Osteoblast (primary cell): ENCODE results near the gene CCDC107. TPM values are rescaled to one million over a fixed set of nuclear protein-coding genes. Genes with fewer than 3 reads are reported as not detected.

Source experiments
- DNase-seq: peaks from one replicate; pipeline ENCODE4 v3.0.0; 2011; ENCODE audit warnings: low spot score, mixed read lengths; ENCODE audit not compliant: insufficient read length; ENCODE audit errors: missing footprints
- H2AFZ ChIP-seq: 2 replicates; pipeline ENCODE4 v1.6.0; 2011; ENCODE audit warnings: mild to moderate bottlenecking, low read length
- H3K27ac ChIP-seq: 2 replicates; pipeline ENCODE4 v1.5.1; 2011; ENCODE audit warnings: mild to moderate bottlenecking, low read depth, low read length, moderate library complexity
- H3K27me3 ChIP-seq: 2 replicates; pipeline ENCODE4 v1.6.0; 2012; ENCODE audit warnings: mild to moderate bottlenecking, control low read depth, inconsistent platforms, low read length, moderate library complexity; ENCODE audit not compliant: insufficient read depth
- H3K36me3 ChIP-seq: 2 replicates; pipeline ENCODE4 v1.5.1; 2011; ENCODE audit warnings: mild to moderate bottlenecking, low read length, control low read depth, moderate library complexity; ENCODE audit not compliant: insufficient read depth
- H3K4me1 ChIP-seq: 2 replicates; pipeline ENCODE4 v1.5.1; 2011; ENCODE audit warnings: mild to moderate bottlenecking, low read length, control low read depth, moderate library complexity; ENCODE audit not compliant: insufficient read depth
- H3K4me2 ChIP-seq: 2 replicates; pipeline ENCODE4 v1.6.0; 2011; ENCODE audit warnings: mild to moderate bottlenecking, low read length; ENCODE audit not compliant: insufficient read depth
- H3K4me3 ChIP-seq: fragments of 200-600 bp; sonication (generic); 3 replicates; pipeline ENCODE4 v1.5.1; 2012; ENCODE audit warnings: mild to moderate bottlenecking, low read length, inconsistent platforms; ENCODE audit not compliant: insufficient read depth
- H3K79me2 ChIP-seq: 2 replicates; pipeline ENCODE4 v1.6.0; 2012; ENCODE audit warnings: mild to moderate bottlenecking, low read length, control low read depth, inconsistent platforms; ENCODE audit not compliant: insufficient read depth
- H3K9me3 ChIP-seq: 2 replicates; pipeline ENCODE4 v1.5.1; 2011; ENCODE audit warnings: low read depth, low read length, control low read depth
- H4K20me1 ChIP-seq: 2 replicates; pipeline ENCODE4 v1.6.0; 2012; ENCODE audit warnings: mild to moderate bottlenecking, low read length, control low read depth; ENCODE audit not compliant: insufficient read depth
- CTCF ChIP-seq: IDR thresholded peaks from 2 replicates; pipeline ENCODE4 v1.5.1; 2011; ENCODE audit warnings: mild to moderate bottlenecking, low read depth, low read length, moderate library complexity; ENCODE audit errors: extremely low read depth
- total RNA-seq: library from RNA; depleted of rRNA; stranded (reverse); fragments of >200 nt; gene quantifications from 2 replicates; pipeline ENCODE4 v1.2.3, GENCODE V29; 2012

CCDC107 gene
- total RNA-seq, 1 donor, result 15.6 TPM

GRCh38 chr9:35675204-35675603, 17.1 kb downstream of the CCDC107 start:
- Histone ChIP-seq H4K20me1 (no peaks in the 10 kb centered on the region), H3K4me3 (peak overlapping the region; percentile 68), H3K79me2 (no peaks in the 10 kb centered on the region), H3K27ac (no peak overlapping the region), H3K27me3 (peaks cover 15% of the 10 kb centered on the region), H3K9me3 (no peaks in the 10 kb centered on the region), H3K4me1 (no peaks in the 10 kb centered on the region), H2AFZ (no peak overlapping the region), H3K4me2 (peak overlapping the region; percentile 85), H3K36me3 (no peaks in the 10 kb centered on the region)
- no peak for TF ChIP-seq CTCF
- DNase-seq, result no peak

- H3K4me2 ChIP-seq, result peak overlapping the region; percentile 85
- no peaks in the 10 kb centered on the region for H3K4me1 ChIP-seq
- H3K36me3 ChIP-seq, result no peaks in the 10 kb centered on the region
- H2AFZ ChIP-seq, result peak overlapping the region; percentile 74
- H3K79me2 ChIP-seq, result no peaks in the 10 kb centered on the region
- H3K4me3 ChIP-seq, result peak overlapping the region; percentile 68
- peaks cover 5% of the 10 kb centered on the region for H4K20me1 ChIP-seq
- no peak overlapping the region for H3K27ac ChIP-seq
- peak; percentile 89 for DNase-seq
- TF ChIP-seq CTCF, result no peak
- no peaks in the 10 kb centered on the region for H3K9me3 ChIP-seq
- H3K27me3 ChIP-seq, result peaks cover 15% of the 10 kb centered on the region
Observed at GRCh38 chr9:35675732-35676392, 17.8 kb downstream of the CCDC107 start.

GRCh38 chr9:35679091-35679490, 21.0 kb downstream of the CCDC107 start:
- H3K4me2 ChIP-seq, result no peak overlapping the region
- peaks cover 35% of the 10 kb centered on the region for H4K20me1 ChIP-seq
- TF ChIP-seq CTCF, result no peak
- no peak overlapping the region for H2AFZ ChIP-seq
- no peak overlapping the region for H3K4me3 ChIP-seq
- H3K4me1 ChIP-seq, result peaks cover 19% of the 10 kb centered on the region
- H3K27me3 ChIP-seq, result peaks cover 11% of the 10 kb centered on the region
- no peak overlapping the region for H3K27ac ChIP-seq
- no peak for DNase-seq
- no peaks in the 10 kb centered on the region for H3K9me3 ChIP-seq
- H3K36me3 ChIP-seq, result peaks cover 30% of the 10 kb centered on the region
- H3K79me2 ChIP-seq, result no peaks in the 10 kb centered on the region

- peaks cover 37% of the 10 kb centered on the region for H3K36me3 ChIP-seq
- H3K4me1 ChIP-seq, result peaks cover 27% of the 10 kb centered on the region
- no peaks in the 10 kb centered on the region for H3K9me3 ChIP-seq
- no peak overlapping the region for H3K4me3 ChIP-seq
- no peak overlapping the region for H2AFZ ChIP-seq
- H4K20me1 ChIP-seq, result peaks cover 43% of the 10 kb centered on the region
- H3K79me2 ChIP-seq, result peaks cover 5% of the 10 kb centered on the region
- H3K27ac ChIP-seq, result no peak overlapping the region
- TF ChIP-seq CTCF, result no peak
- no peak overlapping the region for H3K4me2 ChIP-seq
- peak; percentile 87 for DNase-seq
- H3K27me3 ChIP-seq, result peaks cover 7% of the 10 kb centered on the region
Observed at GRCh38 chr9:35679766-35680330, 21.8 kb downstream of the CCDC107 start.
